ENCODE measurements around the gene LRRC37A3.
"Not testable (repeated sequence)": the region's sequence is repeated elsewhere in the genome, so short reads cannot be mapped to it uniquely, and the experiment has no call there.

The LRRC37A3 gene

DNA sequence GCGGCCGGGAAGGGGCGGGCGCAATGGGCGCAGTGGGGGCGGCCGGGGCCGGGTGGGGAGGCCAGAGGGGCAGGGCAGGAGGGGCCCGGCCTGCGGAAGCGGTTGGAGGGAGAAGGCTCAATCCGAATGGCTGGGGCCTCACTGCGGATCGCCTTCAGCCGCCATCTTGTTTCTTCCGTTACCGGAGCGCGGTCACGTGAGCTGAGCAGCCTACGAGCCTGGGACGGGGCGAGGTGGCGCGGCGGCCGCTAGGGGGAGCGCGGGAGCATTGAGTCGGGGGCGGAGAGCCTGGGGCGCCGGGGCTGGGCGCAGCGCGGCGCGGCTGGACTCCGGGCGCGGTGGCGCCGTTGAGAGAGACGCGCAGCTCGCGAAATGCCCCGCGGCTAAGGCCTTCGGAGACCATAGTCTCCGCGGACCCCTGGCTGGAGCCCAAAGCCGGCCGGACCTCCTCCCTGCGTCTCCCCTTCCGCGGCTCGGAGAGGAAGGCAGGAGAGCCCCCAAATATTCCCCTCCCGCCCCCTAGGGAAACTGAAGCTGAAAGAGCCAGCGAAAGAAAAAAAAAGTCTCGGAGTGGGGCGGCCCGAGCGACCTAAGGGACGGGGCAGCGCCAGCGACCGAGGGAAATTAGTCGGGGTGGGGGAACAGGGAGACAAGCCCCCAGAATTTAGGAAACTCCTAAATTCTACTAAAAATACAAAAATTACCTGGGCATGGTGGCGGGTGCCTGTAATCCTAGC is at the start of gene LRRC37A3:
Gene LRRC37A3, minus strand, starts transcription at position 190 of the 737 bp plus-strand sequence. CDS start 22,221 bp downstream, outside the sequence.
- TF ChIP-seq CTCF (conservative IDR thresholded peaks at IDR 0.05; ENCODE audit: control insufficient read depth, insufficient read depth, low read depth, low read length) = peak; percentile 25
- peak; percentile 86 for DNase-seq (ENCODE audit: low read depth)

GRCh38 chr17:64965873-64966287 is 46.6 kb upstream of the LRRC37A3 start:
- peak; percentile 6 for TF ChIP-seq CTCF (conservative IDR thresholded peaks at IDR 0.05; ENCODE audit: control insufficient read depth, insufficient read depth, low read depth, low read length)
- DNase-seq (ENCODE audit: low read depth) = peak; percentile 54
- peak overlapping the region; percentile 9 for H3K4me3 ChIP-seq (ENCODE audit: control insufficient read depth, low read depth, low read length)

More for the DNA sequence above, at the start of gene LRRC37A3:
- H3K4me3 ChIP-seq (ENCODE audit: control insufficient read depth, low read depth, low read length) = peak within 1 kb of the TSS; percentile 63

GRCh38 chr17:64965256-64965872 is 46.1 kb upstream of the LRRC37A3 start:
- not testable (repeated sequence) for DNase-seq (ENCODE audit: low read depth)
- peak overlapping the region; percentile 9 for H3K4me3 ChIP-seq (ENCODE audit: control insufficient read depth, low read depth, low read length)

DNA sequence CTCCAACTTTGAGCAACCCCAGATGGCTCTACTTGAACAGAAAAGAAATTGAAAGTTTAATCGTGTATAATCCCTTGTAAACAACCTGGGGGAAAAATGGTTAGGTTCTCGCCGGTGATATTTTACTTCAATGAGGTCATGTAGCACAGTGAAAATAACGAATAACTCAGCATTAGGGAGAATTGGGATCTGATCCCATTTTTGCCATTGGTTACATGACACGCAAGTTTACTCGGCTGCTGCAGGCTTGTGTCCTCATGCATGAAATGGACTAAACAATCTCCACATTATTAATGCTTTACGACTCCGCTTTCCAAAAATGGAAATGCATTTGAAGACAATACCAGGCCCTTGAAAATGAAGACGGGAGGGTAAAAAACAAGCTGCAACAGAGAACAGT is 45.5 kb upstream of the LRRC37A3 start:
- no peak for TF ChIP-seq CTCF (conservative IDR thresholded peaks at IDR 0.05; ENCODE audit: control insufficient read depth, insufficient read depth, low read depth, low read length)
- no peak for DNase-seq (ENCODE audit: low read depth)
- no peak overlapping the region for H3K4me3 ChIP-seq (ENCODE audit: control insufficient read depth, low read depth, low read length)

- not testable (repeated sequence) for DNase-seq (ENCODE audit: low read depth); H3K4me3 ChIP-seq (ENCODE audit: control insufficient read depth, low read depth, low read length)
These were observed 44.5 kb upstream of the LRRC37A3 start for GRCh38 chr17:64963814-64964213.

DNA sequence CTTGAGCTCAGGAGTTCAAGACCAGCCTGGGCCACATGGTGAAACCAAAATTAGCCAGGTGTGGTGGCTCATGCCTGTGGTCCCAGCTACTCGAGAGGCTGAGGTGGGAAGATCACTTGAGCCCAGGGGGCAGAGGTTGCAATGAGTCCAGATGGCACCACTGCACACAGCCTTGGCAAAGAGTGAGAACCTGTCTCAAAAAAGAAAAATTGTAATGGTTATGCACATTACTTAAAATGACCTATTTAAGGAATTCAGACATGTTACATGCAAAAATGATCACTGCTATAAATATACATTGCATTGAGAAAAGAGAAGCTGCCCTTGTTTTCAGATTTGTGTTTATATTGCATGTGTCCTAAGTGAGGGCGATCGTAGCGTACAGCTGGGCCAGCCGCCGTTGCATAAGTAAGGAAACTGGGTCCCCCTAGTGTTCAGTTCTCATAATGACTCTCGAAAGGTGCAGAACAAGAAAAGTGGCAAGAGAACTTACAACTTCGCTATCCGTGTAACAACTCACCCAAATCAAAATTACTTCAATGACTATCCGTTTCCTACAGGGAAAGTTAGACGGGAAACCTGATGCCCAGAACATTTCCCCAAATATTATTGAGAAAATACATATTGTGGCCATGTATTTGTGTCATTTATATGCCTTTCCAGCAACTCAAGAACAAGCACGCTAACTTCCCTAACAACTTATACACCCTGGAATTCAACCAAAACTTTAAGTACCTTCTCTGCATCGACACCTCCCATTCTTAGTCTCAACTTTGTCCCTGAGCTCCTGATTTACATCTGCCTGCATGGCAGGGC is 42.5 kb upstream of the LRRC37A3 start:
- H3K4me3 ChIP-seq (ENCODE audit: control insufficient read depth, low read depth, low read length) = not testable (repeated sequence)
- peak; percentile 49 for TF ChIP-seq CTCF (conservative IDR thresholded peaks at IDR 0.05; ENCODE audit: control insufficient read depth, insufficient read depth, low read depth, low read length)
- DNase-seq (ENCODE audit: low read depth) = peak; percentile 79

DNA sequence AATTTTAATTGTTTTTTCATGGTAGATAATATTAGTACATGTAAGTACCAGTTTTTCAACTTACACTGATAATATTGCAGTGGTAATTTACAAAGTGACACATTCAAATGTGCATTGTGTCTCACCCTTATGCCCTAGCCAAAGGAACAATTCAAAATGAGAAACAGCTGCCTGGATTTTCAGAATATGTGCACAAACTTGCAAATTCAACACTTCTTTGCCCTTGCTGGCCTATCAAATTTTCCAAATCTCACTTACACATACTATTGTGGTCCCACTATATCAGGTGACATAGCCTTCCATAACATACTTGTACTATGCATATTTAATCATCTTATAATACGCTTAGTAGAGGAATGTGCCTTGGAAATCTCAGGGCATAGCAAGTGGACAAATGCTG is 32.6 kb upstream of the LRRC37A3 start:
- no peak for DNase-seq (ENCODE audit: low read depth)
- no peak for TF ChIP-seq CTCF (conservative IDR thresholded peaks at IDR 0.05; ENCODE audit: control insufficient read depth, insufficient read depth, low read depth, low read length)
- H3K4me3 ChIP-seq (ENCODE audit: control insufficient read depth, low read depth, low read length) = no peak overlapping the region

All from fibroblast of mammary gland (primary cell).